ENCODE results near the gene TMEM217. TPM values are rescaled to one million over a fixed set of nuclear protein-coding genes. Genes with fewer than 3 reads are reported as not detected.
"Not testable (repeated sequence)": the region's sequence is repeated elsewhere in the genome, so short reads cannot be mapped to it uniquely, and the experiment has no call there.

The TMEM217 gene
- total RNA-seq, 2 donors from 2014 or later: 23.5 to 23.7 TPM

- H3K36me3 Mint-ChIP-seq: peaks cover 7% of the 10 kb centered on the region
- peak overlapping the region; percentile 83 to 92 for H3K27ac Mint-ChIP-seq
- H3K4me1 Mint-ChIP-seq (ENCODE audit: low read depth in 2 of 2): peaks cover 49 to 51% of the 10 kb centered on the region in 2 donors
- peaks cover 5% of the 10 kb centered on the region for H3K9me3 Mint-ChIP-seq
- H3K27me3 Mint-ChIP-seq: no peaks in the 10 kb centered on the region
- ATAC-seq: no peak
- DNase-seq (ENCODE audit: low spot score): no peak
- H3K4me3 Mint-ChIP-seq: peak overlapping the region; percentile 67
Observed at GRCh38 chr6:37188962-37189510, 68.9 kb downstream of the TMEM217 start.

GRCh38 chr6:37187321-37188022, 70.5 kb downstream of the TMEM217 start:
- Mint-ChIP-seq H3K27ac (peak overlapping the region; percentile 96 to 100), H3K36me3 (peaks cover 7% of the 10 kb centered on the region), H3K9me3 (peaks cover 5% of the 10 kb centered on the region), H3K27me3 (no peaks in the 10 kb centered on the region), H3K4me3 (peak overlapping the region; percentile 40), H3K4me1 (ENCODE audit: low read depth in 2 of 2) (peaks cover 43 to 49% of the 10 kb centered on the region in 2 donors)
- DNase-seq (ENCODE audit: low spot score) (no peak), ATAC-seq (no peak)

- DNase-seq (ENCODE audit: low spot score); ATAC-seq; H3K36me3 Mint-ChIP-seq; H3K27me3 Mint-ChIP-seq; H3K9me3 Mint-ChIP-seq: not testable (repeated sequence)
- H3K27ac Mint-ChIP-seq: peak overlapping the region; percentile 96 to 100
- H3K4me3 Mint-ChIP-seq: peak overlapping the region; percentile 40
- peaks cover 45 to 54% of the 10 kb centered on the region in 2 donors for H3K4me1 Mint-ChIP-seq (ENCODE audit: low read depth in 2 of 2)
Observed at GRCh38 chr6:37185949-37186720, 71.8 kb downstream of the TMEM217 start.

GRCh38 chr6:37182736-37183590, 75.0 kb downstream of the TMEM217 start:
- Mint-ChIP-seq H3K27me3 (no peaks in the 10 kb centered on the region), H3K27ac (peak overlapping the region; percentile 96 to 100), H3K4me3 (peak overlapping the region; percentile 80), H3K4me1 (ENCODE audit: low read depth in 2 of 2) (peaks cover 41 to 56% of the 10 kb centered on the region in 2 donors), H3K36me3 (peaks cover 9% of the 10 kb centered on the region), H3K9me3 (peaks cover 5% of the 10 kb centered on the region)
- DNase-seq (ENCODE audit: low spot score): peak; percentile 92
- ATAC-seq: peak; percentile 96 to 97

GRCh38 chr6:37180610-37181009, 77.3 kb downstream of the TMEM217 start:
- Mint-ChIP-seq H3K4me1 (ENCODE audit: low read depth in 2 of 2) (peaks cover 41 to 58% of the 10 kb centered on the region in 2 donors), H3K4me3 (peak overlapping the region; percentile 22), H3K27ac (peak overlapping the region; percentile 96 to 100), H3K36me3 (peaks cover 13% of the 10 kb centered on the region)
- H3K27me3 Mint-ChIP-seq; ATAC-seq; DNase-seq (ENCODE audit: low spot score); H3K9me3 Mint-ChIP-seq: not testable (repeated sequence)

- no peak overlapping the region for H3K4me3 Mint-ChIP-seq
- H3K4me1 Mint-ChIP-seq (ENCODE audit: low read depth in 2 of 2): peaks cover 45 to 63% of the 10 kb centered on the region in 2 donors
- no peaks in the 10 kb centered on the region for H3K9me3 Mint-ChIP-seq
- no peaks in the 10 kb centered on the region for H3K27me3 Mint-ChIP-seq
- H3K36me3 Mint-ChIP-seq: peaks cover 18% of the 10 kb centered on the region
- H3K27ac Mint-ChIP-seq: peak overlapping the region; percentile 96 to 100
- DNase-seq (ENCODE audit: low spot score): no peak
- no peak for ATAC-seq
Observed at GRCh38 chr6:37180075-37180474, 77.9 kb downstream of the TMEM217 start.

- Mint-ChIP-seq H3K9me3 (no peaks in the 10 kb centered on the region), H3K36me3 (peaks cover 39% of the 10 kb centered on the region), H3K4me1 (ENCODE audit: low read depth in 2 of 2) (peaks cover 63 to 74% of the 10 kb centered on the region in 2 donors), H3K4me3 (peak overlapping the region; percentile 98), H3K27me3 (no peaks in the 10 kb centered on the region), H3K27ac (peak overlapping the region; percentile 99)
- ATAC-seq (no peak), DNase-seq (ENCODE audit: low spot score) (no peak)
Observed at GRCh38 chr6:37177935-37178517, 79.9 kb downstream of the TMEM217 start.

GRCh38 chr6:37177077-37177934, 80.6 kb downstream of the TMEM217 start:
- ATAC-seq (peak in 1 of 2 donors; percentile 28), DNase-seq (ENCODE audit: low spot score) (no peak)
- Mint-ChIP-seq H3K4me3 (peak overlapping the region; percentile 98), H3K27ac (peak overlapping the region; percentile 99), H3K36me3 (peaks cover 46% of the 10 kb centered on the region), H3K9me3 (no peaks in the 10 kb centered on the region), H3K27me3 (no peaks in the 10 kb centered on the region), H3K4me1 (ENCODE audit: low read depth in 2 of 2) (peaks cover 61 to 75% of the 10 kb centered on the region in 2 donors)

- ATAC-seq (no peak), DNase-seq (ENCODE audit: low spot score) (no peak)
- H3K9me3 Mint-ChIP-seq: no peaks in the 10 kb centered on the region
- peaks cover 62 to 68% of the 10 kb centered on the region in 2 donors for H3K4me1 Mint-ChIP-seq (ENCODE audit: low read depth in 2 of 2)
- peak overlapping the region; percentile 99 for H3K27ac Mint-ChIP-seq
- peaks cover 55% of the 10 kb centered on the region for H3K36me3 Mint-ChIP-seq
- peak overlapping the region; percentile 98 for H3K4me3 Mint-ChIP-seq
- no peaks in the 10 kb centered on the region for H3K27me3 Mint-ChIP-seq
Observed at GRCh38 chr6:37176268-37177076, 81.5 kb downstream of the TMEM217 start.

- Mint-ChIP-seq H3K36me3 (peaks cover 55% of the 10 kb centered on the region), H3K27ac (peak overlapping the region; percentile 99), H3K27me3 (no peaks in the 10 kb centered on the region), H3K4me3 (peak overlapping the region; percentile 98), H3K4me1 (ENCODE audit: low read depth in 2 of 2) (peaks cover 57 to 62% of the 10 kb centered on the region in 2 donors), H3K9me3 (no peaks in the 10 kb centered on the region)
- DNase-seq (ENCODE audit: low spot score): no peak
- no peak for ATAC-seq
Observed at GRCh38 chr6:37175332-37176267, 82.3 kb downstream of the TMEM217 start.

All from natural killer cell treated with Interleukin-12 subunit alpha and Interleukin-12 subunit beta and Interleukin-15 and Interleukin-18, amount 100 ng/mL, for 72 hours (primary cell).